Spleen (tissue), 11 donors: ENCODE measurements around the gene TLK2. TPM values are rescaled to one million over a fixed set of nuclear protein-coding genes. Genes with fewer than 3 reads are reported as not detected.
"Not testable (repeated sequence)": the region's sequence is repeated elsewhere in the genome, so short reads cannot be mapped to it uniquely, and the experiment has no call there.

Source experiments
- DNase-seq: peaks from one replicate; pipeline ENCODE4 v3.0.0-alpha.2; 2020
- H3K27ac ChIP-seq, 8 donors: fragments of 200-600 bp; sonication (generic) in 7 of 8; 1 replicate in 4 of 8; 2 replicates in 4 of 8; pipeline versions ENCODE4 v1.5.0 to v1.8.0; 2016 to 2021; ENCODE audit warnings: inconsistent platforms in 4 of 8, mild to moderate bottlenecking in 4 of 8, moderate library complexity in 1 of 8
- H3K27me3 ChIP-seq, 7 donors: fragments of 200-600 bp; sonication (generic) in 6 of 7; replicated peaks in 1 of 7; 1 replicate in 4 of 7; 2 replicates in 3 of 7; pipeline versions ENCODE4 v1.5.0 to v1.8.0; 2016 to 2021; ENCODE audit warnings: inconsistent platforms in 3 of 7, mild to moderate bottlenecking in 1 of 7
- H3K36me3 ChIP-seq, 6 donors: fragments of 200-600 bp; sonication (generic) in 5 of 6; 1 replicate in 4 of 6; 2 replicates in 2 of 6; pipeline versions ENCODE4 v1.5.0 to v1.8.0; 2016 to 2021; ENCODE audit warnings: inconsistent platforms in 2 of 6
- H3K4me1 ChIP-seq, 6 donors: fragments of 200-600 bp; sonication (generic) in 5 of 6; 1 replicate in 3 of 6; 2 replicates in 3 of 6; pipeline versions ENCODE4 v1.5.0 to v1.8.0; 2016 to 2021; ENCODE audit warnings: inconsistent platforms in 3 of 6
- H3K4me3 ChIP-seq, 8 donors: fragments of 200-600 bp; sonication (generic) in 7 of 8; 1 replicate in 4 of 8; 2 replicates in 4 of 8; pipeline versions ENCODE4 v1.5.0 to v1.8.0; 2016 to 2021; ENCODE audit warnings: inconsistent platforms in 4 of 8, mild to moderate bottlenecking in 4 of 8, moderate library complexity in 2 of 8
- H3K9me3 ChIP-seq, 8 donors: fragments of 200-600 bp; sonication (generic) in 7 of 8; 1 replicate in 4 of 8; 2 replicates in 4 of 8; pipeline versions ENCODE4 v1.5.0 to v1.8.0; 2016 to 2021; ENCODE audit warnings: inconsistent platforms in 4 of 8
- POLR2A ChIP-seq, 3 donors: fragments of 450-650 bp; IDR thresholded peaks; one replicate each; pipeline ENCODE4 v1.5.1; 2017; ENCODE audit warnings: antibody characterized with exemption in 3 of 3, mild to moderate bottlenecking in 1 of 3
- POLR2AphosphoS5 ChIP-seq, 3 donors: sonication (generic); formaldehyde crosslinking; IDR thresholded peaks; one replicate each; pipeline ENCODE4 v1.5.1; 2017; ENCODE audit warnings: antibody characterized with exemption in 3 of 3
- WGBS, 5 donors: extraction: QIAGEN DNeasy Blood & Tissue Kit in 3 of 5; methylation state at CpG; one replicate each; pipeline versions ENCODE4 v1.1.5 to v1.1.7; 2013 to 2018; 5-methylcytosine and 5-hydroxymethylcytosine counted together
- intact Hi-C: fragments of 100-400 bp; cut with DNase I; formaldehyde crosslinking; loops from one replicate; pipeline ENCODE4 v1.15.0; 2023; ENCODE audit warnings: low total_unique reads
- polyA plus RNA-seq, 3 donors: library from polyadenylated mRNA; stranded (reverse); fragments of 200-250 nt; gene quantifications; one replicate each; pipeline ENCODE4 v1.2.1, GENCODE V29; 2013
- total RNA-seq, 7 donors: library from RNA; depleted of rRNA in 3 of 7; stranded (reverse); fragments of >200 nt in 3 of 7; fragmentation: NEBNext Ultra II Directional in 4 of 7; extraction: Animal tissue kit (Norgen Biotek cat#: 25700) in 4 of 7; gene quantifications; one replicate each; pipeline versions ENCODE4 v1.1.0 to v1.2.1, GENCODE V29; 2016 to 2021
- TF ChIP-seq, protein P1 (sequence below), 11 experiments: fragments of 200-600 bp in 7 of 11; fragments of 450-650 bp in 4 of 11; sonication (generic) in 4 of 11; IDR thresholded peaks in 8 of 11; conservative IDR thresholded peaks in 3 of 11; 1 replicate in 7 of 11; 2 replicates in 4 of 11; pipeline versions ENCODE4 v1.4.0 to v1.8.0; 2016 to 2021; ENCODE audit warnings: antibody characterized with exemption in 11 of 11, inconsistent platforms in 4 of 11, mild to moderate bottlenecking in 1 of 11
- donor health status: healthy with polysubstance abuse.
- donor health status: DM: no; HTN: no; CAD: no; lungs with moderate emphysema.
- donor health status: DM: no; HTN: no; CAD: no.
- donor health status: Bipolar disorder and iron deficiency.
- donor health status: healthy.
- donor health status: DM: no; HTN: no; CAD: no.
- donor health status: DM: yes; HTN: yes; CAD: no.

Gene TLK2
- total and polyA plus RNA-seq, 10 donors = 11.3 to 76.3 (median 48.3) TPM

DNA sequence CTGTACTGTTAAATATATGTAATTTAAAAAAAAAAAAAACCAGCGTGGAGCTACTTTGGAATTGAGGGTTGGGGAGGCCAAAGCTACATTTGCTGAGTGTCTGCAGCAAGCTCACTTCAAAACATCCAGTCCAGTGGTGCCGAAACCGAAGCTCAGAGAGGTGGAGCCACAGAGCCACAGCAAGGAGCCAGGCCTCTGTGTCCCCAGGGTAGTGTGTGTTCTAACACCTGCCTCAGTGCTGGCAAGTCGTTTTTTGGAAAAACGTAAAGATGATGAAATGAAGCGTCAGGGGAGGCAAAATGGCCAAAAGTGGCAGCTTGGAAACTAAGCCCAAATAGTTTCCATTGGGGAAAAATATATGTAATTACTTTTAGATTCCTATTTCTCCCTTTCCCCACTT is 112.7 kb downstream of the TLK2 start:
- no peak for DNase-seq
- no peak overlapping the region for H3K27ac ChIP-seq
- intact Hi-C loops = no loop called here
- TF ChIP-seq POLR2A (IDR thresholded peaks at IDR 0.05) (no peak), POLR2AphosphoS5 (IDR thresholded peaks at IDR 0.05) (no peak)
- TF ChIP-seq, protein P1, sequence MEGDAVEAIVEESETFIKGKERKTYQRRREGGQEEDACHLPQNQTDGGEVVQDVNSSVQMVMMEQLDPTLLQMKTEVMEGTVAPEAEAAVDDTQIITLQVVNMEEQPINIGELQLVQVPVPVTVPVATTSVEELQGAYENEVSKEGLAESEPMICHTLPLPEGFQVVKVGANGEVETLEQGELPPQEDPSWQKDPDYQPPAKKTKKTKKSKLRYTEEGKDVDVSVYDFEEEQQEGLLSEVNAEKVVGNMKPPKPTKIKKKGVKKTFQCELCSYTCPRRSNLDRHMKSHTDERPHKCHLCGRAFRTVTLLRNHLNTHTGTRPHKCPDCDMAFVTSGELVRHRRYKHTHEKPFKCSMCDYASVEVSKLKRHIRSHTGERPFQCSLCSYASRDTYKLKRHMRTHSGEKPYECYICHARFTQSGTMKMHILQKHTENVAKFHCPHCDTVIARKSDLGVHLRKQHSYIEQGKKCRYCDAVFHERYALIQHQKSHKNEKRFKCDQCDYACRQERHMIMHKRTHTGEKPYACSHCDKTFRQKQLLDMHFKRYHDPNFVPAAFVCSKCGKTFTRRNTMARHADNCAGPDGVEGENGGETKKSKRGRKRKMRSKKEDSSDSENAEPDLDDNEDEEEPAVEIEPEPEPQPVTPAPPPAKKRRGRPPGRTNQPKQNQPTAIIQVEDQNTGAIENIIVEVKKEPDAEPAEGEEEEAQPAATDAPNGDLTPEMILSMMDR (IDR thresholded peaks at IDR 0.05 in 8 of 11, conservative IDR thresholded peaks at IDR 0.05 in 3 of 11) = no peak
- H3K27me3 ChIP-seq = no peaks in the 10 kb centered on the region
- H3K4me3 ChIP-seq = no peak overlapping the region
- H3K36me3 ChIP-seq = peaks cover 2 to 100% (median 61%) of the 10 kb centered on the region in 6 donors
- no peaks in the 10 kb centered on the region for H3K4me1 ChIP-seq
- peaks cover 0 to 3% (median 0%) of the 10 kb centered on the region in 8 donors for H3K9me3 ChIP-seq
- 88 to 95% (median 91%) methylated on average over 6 of the region's 6 CpGs for WGBS, 5 donors

DNA sequence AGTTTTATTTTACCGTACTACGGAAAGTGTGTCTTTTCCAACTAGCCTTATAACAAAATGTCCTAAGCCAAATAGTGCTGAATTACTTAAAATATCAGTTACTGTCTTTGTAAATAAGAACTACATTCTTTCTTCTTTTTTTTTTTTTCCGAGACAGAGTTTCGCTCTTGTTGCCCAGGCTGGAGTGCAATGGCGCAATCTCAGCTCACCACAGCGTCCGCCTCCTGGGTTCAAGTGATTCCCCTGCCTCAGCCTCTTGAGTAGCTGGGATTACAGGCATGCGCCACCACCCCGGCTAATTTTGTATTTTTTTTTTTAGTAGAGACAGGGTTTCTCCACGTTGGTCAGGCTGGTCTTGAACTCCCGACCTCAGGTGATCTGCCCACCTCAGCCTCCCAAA is 113.2 kb downstream of the TLK2 start:
- H3K27me3 ChIP-seq, intact Hi-C loops, H3K4me3 ChIP-seq, H3K27ac ChIP-seq, DNase-seq, H3K9me3 ChIP-seq, H3K4me1 ChIP-seq: not testable (repeated sequence)
- 78 to 92% (median 85%) methylated on average over 11 of the region's 11 CpGs for whole genome bisulfite sequencing, 5 donors
- H3K36me3 ChIP-seq = peaks cover 2 to 100% (median 61%) of the 10 kb centered on the region in 6 donors

DNA sequence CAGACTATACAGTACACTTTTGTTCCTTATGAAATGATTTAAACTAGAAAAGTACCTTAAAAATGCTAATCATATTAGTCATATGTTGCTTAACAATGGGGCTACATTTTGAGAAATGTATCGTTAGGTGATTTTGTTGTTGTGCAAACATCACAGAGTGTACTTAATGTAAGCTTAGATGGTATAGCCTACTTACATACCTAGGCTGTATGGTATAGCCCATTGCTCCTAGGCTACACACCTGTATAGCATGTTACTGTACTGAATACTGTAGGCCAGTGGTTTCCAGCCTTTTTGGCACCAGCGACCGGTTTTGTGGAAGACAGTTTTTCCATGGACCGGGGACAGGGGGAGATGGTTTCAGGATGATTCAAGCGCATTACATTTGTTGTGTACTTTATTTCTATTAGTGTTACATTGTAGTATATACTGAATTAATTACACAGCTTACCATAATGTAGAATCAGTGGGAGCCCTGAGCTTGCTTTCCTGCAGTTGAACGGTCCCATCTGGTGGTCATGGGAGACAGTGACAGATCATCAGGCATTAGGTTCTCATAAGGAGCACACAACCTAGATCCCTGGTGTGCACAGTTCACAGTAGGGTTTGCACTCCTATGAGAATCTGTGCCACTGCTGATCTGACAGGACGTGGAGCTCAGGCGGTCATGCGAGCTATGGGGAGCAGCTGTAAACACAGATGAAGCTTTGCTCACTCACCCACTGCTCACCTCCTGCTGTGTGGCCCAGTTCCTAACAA is 113.9 kb downstream of the TLK2 start:
- intact Hi-C loops = no loop called here
- Histone ChIP-seq H3K4me3 (no peak overlapping the region), H3K9me3 (peaks cover 0 to 3% (median 0%) of the 10 kb centered on the region in 8 donors), H3K27ac (no peak overlapping the region), H3K27me3 (no peaks in the 10 kb centered on the region), H3K4me1 (no peaks in the 10 kb centered on the region), H3K36me3 (peaks cover 2 to 100% (median 61%) of the 10 kb centered on the region in 6 donors)
- no peak for DNase-seq
- TF ChIP-seq POLR2AphosphoS5 (IDR thresholded peaks at IDR 0.05) (no peak), POLR2A (IDR thresholded peaks at IDR 0.05) (no peak)
- TF ChIP-seq, protein P1 (IDR thresholded peaks at IDR 0.05 in 8 of 11, conservative IDR thresholded peaks at IDR 0.05 in 3 of 11) = no peak
- 90 to 95% (median 92%) methylated on average over 8 to 9 of the region's 9 CpGs for WGBS, 5 donors

DNA sequence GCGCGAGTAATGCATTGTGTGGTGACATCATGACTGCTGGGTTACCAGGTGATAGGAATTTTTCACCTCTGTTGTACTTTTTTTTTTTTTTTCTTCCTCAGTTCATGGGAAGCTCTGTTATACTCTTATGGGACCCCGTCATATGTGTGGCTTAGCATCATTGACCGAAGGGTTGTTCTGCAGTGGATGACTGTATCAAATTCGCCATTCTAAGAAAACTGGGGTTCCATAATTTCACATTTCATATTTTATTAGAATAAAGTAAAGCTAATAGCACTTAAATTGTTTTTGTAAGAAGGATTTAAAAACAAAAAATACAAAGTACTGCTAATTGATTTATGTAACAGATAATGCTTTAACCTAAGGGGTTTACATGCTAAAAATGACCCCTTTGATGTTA is 116.9 kb downstream of the TLK2 start:
- H3K9me3 ChIP-seq = peaks cover 0 to 3% (median 0%) of the 10 kb centered on the region in 8 donors
- intact Hi-C loops = no loop called here
- no peaks in the 10 kb centered on the region for H3K27me3 ChIP-seq
- no peaks in the 10 kb centered on the region for H3K4me1 ChIP-seq
- DNase-seq = no peak
- 95 to 100% (median 99%) methylated on average over 5 of the region's 5 CpGs for WGBS, 5 donors
- H3K4me3 ChIP-seq = no peak overlapping the region
- H3K36me3 ChIP-seq = peaks cover 0 to 100% (median 63%) of the 10 kb centered on the region in 6 donors
- no peak overlapping the region for H3K27ac ChIP-seq
- TF ChIP-seq POLR2A (IDR thresholded peaks at IDR 0.05) (no peak), POLR2AphosphoS5 (IDR thresholded peaks at IDR 0.05) (no peak)
- TF ChIP-seq, protein P1 (IDR thresholded peaks at IDR 0.05 in 8 of 11, conservative IDR thresholded peaks at IDR 0.05 in 3 of 11) = no peak
